ENCODE measurements around the gene EMC10.

EMC10 gene

GRCh38 chr19:50495020-50495531 lies 18.8 kb downstream of the EMC10 start:
- no peak for DNase-seq (ENCODE audit: low read depth in 2 of 2, low spot score in 1 of 2)

DNA sequence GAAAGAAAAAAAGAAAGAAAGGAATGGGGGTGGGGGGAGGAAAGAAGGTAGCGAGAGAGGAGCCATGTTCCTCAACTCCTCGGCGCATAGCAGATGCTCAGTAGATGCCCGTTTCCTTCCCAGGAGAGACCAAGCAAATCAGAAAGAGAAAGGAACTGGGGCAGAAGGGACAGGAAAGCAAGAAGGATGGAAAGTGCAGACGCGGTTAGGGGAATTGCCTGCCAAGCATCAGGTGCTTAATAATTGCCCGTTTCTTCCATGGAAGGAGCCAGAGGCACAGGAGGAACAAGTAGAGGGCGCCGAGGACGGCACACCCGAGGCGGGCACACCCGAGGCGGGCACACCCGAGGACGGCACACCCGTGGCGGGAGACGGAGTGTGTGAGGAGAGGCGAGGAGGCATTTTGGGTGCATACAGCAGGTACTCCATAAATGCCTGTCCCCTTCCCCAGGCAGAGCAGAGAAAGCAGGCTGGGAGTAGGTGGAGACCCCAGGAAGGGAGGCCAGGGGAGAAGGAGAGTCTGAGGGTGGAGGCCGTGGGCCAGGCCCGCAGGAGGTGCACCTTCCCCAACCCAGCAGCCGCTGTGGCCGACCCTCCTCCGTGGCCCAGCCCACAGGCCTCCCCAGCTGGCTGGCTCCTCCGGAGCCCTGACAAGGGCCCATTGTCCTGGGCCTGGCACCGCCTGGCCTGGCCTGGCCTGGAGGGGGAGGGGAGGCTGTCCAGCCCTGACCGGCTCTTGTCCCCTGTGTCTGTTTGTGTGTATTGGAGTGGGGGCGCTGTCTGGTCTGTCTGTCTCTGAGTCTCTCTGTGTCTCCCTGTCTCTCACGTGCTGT lies 20.1 kb downstream of the EMC10 start:
- DNase-seq (ENCODE audit: low read depth in 2 of 2, low spot score in 1 of 2): no peak

DNA sequence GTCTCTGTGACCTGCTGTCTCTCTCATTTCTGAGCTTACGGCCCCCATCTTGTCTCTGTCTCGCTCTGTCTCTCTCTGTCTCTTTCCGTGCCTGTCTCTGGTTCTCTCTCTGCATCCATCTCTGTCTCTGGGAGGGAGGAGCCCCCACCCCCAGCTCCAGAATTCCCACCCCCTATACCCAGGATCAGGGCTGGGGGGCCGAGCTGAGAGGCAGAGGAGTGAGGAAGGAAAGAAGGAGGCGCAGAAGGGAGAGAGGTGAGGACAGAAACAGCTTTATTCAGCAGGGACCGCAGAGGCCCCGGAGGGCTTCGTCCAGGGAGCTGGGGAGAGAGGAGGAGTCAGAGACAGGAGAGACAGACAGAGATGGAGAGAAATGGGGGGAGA lies 20.7 kb downstream of the EMC10 start:
- no peak for DNase-seq (ENCODE audit: low read depth in 2 of 2, low spot score in 1 of 2)

DNA sequence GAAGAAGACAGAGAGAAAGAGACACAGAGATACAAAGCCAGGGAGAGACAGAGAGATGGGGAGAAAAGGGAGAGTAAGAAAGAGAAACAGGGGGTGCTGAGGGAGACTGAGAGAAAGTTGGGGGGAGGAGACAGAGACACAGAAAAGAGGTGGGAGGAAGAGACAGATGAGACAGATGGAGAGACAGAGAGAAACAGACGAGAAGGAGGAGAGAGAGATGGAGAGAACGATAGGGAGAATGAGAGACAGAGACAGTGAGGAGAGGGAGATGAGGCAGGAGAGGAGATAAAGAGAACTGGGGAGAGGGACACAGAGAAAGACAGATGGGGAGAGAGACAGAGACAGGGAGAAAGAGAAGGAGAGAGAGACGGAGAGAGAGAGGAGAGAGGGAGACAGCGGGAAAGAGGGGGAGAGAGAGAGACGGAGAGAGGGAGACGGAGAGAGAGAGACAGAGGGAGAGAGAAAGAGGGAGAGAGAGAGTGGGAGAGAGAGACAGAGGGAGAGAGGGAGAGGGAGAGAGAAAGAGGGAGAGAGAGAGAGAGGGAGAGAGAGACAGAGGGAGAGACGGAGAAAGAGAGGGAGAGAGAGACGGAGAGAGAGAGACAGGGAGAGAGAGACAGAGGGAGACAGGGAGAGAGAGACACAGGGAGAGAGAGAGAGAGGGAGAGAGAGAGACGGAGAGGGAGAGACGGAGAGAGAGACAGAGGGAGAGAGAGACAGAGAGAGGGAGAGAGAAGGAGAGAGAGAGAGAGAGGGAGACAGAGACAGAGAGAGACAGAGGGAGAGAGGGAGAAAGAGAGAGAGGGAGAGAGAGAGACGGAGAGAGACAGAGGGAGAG lies 22.1 kb downstream of the EMC10 start:
- no peak for DNase-seq (ENCODE audit: low read depth in 2 of 2, low spot score in 1 of 2)

GRCh38 chr19:50500060-50500752 lies 23.9 kb downstream of the EMC10 start:
- DNase-seq (ENCODE audit: low read depth in 2 of 2, low spot score in 1 of 2): no peak

DNA sequence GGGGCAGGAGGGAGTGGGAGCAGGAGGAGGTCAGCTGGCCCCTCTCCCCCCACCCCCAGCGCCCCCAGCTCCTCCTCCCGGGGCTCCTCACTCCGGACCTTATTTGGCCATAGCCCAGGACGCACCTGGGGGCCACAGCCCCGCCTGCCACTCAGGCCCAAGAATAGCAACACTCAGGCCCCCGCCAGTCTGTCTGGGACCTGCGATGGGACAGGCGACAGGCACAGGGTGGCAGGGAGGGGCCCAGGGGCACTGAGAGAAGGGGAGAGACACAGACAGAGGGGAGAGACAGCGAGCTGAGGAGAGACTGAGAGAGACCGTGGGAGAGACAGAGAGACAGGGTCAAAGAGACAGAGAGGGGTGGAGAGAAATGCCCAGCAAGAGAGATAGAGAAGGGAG lies 24.4 kb downstream of the EMC10 start:
- no peak for DNase-seq (ENCODE audit: low read depth in 2 of 2, low spot score in 1 of 2)

DNA sequence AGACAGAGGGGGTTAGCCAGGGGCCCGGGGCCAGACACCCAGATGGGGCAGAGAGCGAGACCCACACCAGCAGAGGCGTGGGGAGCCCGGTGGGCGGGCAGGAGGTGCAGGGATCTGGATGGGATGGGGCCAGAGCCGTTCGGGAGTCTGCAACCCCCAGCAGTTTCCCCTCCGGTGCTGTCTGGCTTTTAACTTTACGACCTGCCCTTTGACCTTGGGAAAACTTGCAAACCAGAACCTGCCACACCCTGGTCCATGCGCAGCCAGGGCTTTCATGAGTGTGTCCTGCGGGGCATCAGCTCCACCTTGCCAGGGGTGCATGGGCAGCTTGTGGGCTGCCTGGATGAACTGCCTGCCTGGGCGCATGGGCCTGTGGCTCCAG lies 24.9 kb downstream of the EMC10 start:
- no peak for DNase-seq (ENCODE audit: low read depth in 2 of 2, low spot score in 1 of 2)

DNA sequence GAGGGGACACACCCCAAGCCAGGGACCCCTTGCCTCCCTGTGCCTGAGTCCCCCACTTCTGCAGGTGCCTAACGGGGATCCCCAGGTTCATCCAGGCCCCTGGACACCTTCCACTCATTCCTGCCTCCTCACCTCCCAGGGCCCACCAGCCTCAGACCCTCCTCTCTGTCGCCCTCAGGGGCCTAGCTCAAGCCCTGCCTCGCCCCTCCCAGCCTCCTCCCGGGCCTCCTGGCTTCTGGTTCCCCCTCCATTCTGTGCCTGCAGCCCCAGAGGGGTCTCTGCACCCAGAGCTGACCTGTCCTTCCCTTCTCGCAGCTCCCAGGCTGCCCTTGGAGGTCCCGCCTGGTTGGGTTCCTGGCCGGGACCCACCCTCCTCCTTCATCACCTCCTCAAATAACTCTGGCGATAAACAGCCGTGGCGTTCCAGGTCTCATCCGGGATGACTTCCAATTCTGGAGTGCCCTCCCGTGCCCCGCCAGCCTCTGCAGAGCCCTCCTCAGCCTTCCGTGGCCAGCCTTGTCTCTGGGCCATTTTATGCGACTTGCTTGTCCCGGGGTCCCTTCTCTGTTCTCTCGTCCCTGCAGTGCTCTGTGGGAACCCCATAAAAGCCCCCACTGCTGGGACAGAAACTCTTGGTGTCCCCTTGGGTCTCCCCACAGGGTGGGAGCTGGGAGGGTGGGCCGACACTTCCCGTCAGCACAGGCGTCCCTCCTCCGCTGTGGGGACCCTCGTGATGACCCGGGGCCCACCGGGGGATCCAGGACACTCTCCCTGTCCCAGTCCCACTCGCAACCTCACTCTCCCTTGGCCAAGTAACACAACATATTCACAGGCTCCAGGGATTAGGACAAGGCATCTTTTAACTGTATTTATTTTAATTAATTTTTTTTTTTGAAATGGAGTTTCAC lies 25.5 kb downstream of the EMC10 start:
- no peak for DNase-seq (ENCODE audit: low read depth in 2 of 2, low spot score in 1 of 2)

- DNase-seq (ENCODE audit: low read depth in 2 of 2, low spot score in 1 of 2): no peak
Observed at GRCh38 chr19:50505856-50506611, 29.7 kb downstream of the EMC10 start.

DNA sequence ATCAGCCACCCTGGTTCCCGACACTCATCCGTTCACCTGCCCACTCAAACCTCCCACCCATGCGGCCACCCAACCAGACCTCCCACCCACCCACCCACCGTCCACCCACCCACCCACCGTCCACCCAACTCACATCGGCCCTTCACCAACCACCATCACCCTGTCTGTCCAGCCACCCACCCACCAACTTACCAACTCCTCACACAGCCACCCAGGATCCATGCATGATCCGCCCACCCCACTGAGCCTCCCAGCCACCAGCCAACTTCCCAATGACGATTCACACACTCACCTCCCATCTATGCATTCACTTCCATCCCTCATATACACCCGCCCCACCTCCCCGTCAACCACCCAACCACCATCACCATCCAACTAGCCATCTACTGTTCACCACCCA lies 30.4 kb downstream of the EMC10 start:
- DNase-seq (ENCODE audit: low read depth in 2 of 2, low spot score in 1 of 2): no peak

- DNase-seq (ENCODE audit: low read depth in 2 of 2, low spot score in 1 of 2): no peak
Observed at GRCh38 chr19:50507376-50507775, 31.1 kb downstream of the EMC10 start.

DNA sequence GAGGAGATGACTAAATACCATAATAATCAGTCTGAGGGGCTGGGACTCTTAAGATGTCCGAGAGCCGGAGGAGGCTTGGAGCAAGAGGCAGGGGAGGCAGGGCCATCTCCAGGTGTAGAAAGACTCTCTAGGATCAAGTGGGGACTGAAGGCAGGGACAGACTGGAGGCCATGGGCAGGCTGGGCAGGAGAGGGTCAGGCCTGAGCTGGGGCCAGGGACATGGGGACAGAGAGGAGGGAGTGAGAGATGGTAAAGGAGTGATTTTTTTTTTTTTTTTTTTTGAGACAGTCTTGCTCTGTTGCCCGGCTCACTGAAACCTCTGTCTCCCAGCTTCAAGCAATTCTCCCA lies 32.5 kb downstream of the EMC10 start:
- no peak for DNase-seq (ENCODE audit: low read depth in 2 of 2, low spot score in 1 of 2)

DNA sequence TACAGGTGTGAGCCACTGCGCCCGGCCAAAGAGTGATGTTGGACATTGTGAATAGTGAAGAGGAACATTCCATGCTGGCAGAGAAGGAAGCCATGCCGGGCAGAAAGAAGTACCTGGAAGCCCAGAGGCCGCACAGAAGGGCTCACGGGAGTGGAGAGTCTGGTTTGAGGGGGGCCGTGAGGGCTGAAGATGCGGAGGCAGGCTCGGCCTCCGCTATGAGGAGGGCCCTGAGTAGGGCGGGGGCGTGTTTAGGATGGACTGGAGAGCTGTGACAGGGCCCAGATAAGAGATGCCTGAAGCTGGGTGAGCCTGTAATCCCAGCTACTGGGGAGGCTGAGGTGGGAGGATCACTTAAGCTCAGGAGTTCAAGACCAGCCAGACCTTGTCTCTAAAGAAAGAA lies 33.1 kb downstream of the EMC10 start:
- no peak for DNase-seq (ENCODE audit: low read depth in 2 of 2, low spot score in 1 of 2)

DNA sequence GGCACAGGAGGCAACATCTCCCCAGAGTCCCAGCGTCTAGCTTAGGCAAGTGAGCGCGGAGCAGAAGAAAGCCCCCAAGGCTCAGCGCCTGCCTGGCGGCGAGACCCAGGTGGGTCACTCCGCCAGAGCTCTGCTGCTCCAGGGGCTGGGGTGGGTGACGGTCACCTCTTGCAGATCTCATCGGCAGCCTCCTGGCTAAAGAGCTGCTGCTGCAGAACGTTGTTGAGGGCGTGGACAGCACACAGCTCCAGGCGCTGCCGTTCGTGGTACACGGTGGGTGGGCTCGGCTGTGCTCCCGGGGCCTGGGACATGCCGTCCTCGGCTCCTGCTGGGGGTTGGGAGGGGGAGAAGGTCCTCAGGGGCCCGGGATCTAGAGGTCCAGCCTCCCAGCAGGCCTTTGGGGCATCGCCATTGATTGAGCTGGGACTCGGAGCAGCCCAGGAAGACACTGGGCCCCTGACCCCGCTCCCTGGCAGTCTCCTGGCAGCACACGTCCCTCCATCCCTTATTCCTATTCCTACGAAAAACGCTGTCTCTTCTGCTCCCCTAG lies 33.9 kb downstream of the EMC10 start:
- DNase-seq (ENCODE audit: low read depth in 2 of 2, low spot score in 1 of 2): no peak

DNA sequence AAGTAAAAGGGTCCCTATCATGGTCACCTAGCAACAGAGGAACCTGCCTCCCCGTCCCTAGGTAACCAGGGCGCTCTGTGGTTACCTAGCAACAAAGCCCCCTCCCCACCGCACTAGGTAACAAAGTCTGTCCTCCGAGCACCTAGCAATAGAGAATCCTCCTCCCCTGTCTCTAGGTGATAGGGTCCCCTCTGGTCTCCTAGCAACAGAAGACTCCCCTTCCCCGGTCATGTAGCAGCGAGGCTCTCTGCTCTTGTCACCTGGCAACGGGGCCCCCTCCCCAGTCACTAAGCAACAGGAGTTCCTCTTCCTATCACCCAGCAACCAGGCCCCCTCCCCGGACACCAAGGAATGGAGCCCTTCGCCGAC lies 34.4 kb downstream of the EMC10 start:
- DNase-seq (ENCODE audit: low read depth in 2 of 2, low spot score in 1 of 2): no peak

DNA sequence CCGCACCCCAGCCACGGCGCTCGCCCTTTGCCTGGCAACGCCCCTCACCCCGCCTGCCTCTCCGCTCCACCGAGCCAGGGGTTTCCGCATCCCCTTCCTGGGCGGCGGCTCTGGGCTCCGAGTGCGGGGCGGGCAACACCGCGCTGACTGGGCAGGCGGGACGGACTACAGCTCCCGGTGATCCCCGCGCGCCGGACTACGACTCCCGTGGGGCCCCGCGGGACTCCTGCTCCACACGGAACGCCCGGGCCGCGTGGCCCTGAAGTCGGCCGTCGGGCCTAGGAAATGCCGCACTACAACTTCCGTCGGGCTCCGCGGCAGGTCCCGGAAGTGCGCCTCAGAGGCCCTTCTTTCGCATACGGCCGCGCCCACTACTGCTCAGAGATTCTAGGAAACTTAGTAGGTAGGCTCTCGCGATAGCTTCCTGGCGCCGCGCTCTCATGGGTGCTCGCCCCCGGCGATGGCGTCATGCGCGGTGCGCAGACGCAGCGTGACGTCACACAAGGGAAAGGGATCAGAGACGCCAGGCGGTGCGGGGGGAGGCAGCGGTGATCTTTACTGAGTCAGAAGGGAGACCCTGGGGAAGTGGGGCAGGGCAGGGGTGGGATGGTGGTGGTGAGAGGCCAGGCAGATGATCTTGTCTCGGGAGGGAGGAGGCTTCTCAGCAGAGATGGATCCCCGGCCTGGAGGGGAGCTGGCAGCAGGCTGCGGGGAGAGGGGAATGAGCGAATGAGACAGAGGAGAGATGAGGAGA lies 34.9 kb downstream of the EMC10 start, which contains the start of gene JOSD2:
Gene JOSD2, minus strand, starts transcription at position 123 of the 754 bp plus-strand sequence. CDS start 760 bp downstream, outside the sequence.
- peak; percentile 92 for DNase-seq (ENCODE audit: low read depth in 2 of 2, low spot score in 1 of 2)

- DNase-seq (ENCODE audit: low read depth in 2 of 2, low spot score in 1 of 2): no peak
Observed at GRCh38 chr19:50512112-50512998, 36.0 kb downstream of the EMC10 start.

All from stimulated activated CD8-positive, alpha-beta memory T cell treated with anti-CD3 and anti-CD28 coated beads, Interleukin-4, amount 100 ng/mL, for 1 hour (primary cell).